K562 (cell line): Measurements from ENCODE around the gene MDK. TPM values are rescaled to one million over a fixed set of nuclear protein-coding genes. Genes with fewer than 3 reads are reported as not detected.

ENCODE experiments used
- MAFF ChIP-seq: IDR thresholded peaks from 2 replicates; pipeline ENCODE4 v1.6.1; 2012; ENCODE audit warnings: low read length, improper control_type of control experiment
- MEIS2 ChIP-seq: fragments of 450-650 bp; IDR thresholded peaks from 2 replicates; pipeline ENCODE4 v1.6.1; 2014; ENCODE audit warnings: mild to moderate bottlenecking; ENCODE audit not compliant: partially characterized antibody
- NR2C1 ChIP-seq, 2 experiments: fragments of 450-650 bp; IDR thresholded peaks; 2 replicates each; pipeline ENCODE4 v1.6.1; 2017; ENCODE audit warnings: mild to moderate bottlenecking in 2 of 2, antibody characterized with exemption in 1 of 2, inconsistent platforms in 1 of 2, missing compliant biosample characterization in 1 of 2, missing genetic modification characterization in 1 of 2
- NR2C2 ChIP-seq, 2 experiments: fragments of 200-800 bp in 1 of 2; sonication (Bioruptor generic) in 1 of 2; sonication (generic) in 1 of 2; formaldehyde crosslinking in 1 of 2; IDR thresholded peaks; 2 replicates each; pipeline versions ENCODE4 v1.6.1 to v1.8.0; 2016 to 2022; ENCODE audit warnings: mild to moderate bottlenecking in 1 of 2, missing compliant biosample characterization in 1 of 2, missing genetic modification characterization in 1 of 2, missing genetic modification reagents in 1 of 2
- polyA plus RNA-seq, 8 experiments: library from polyadenylated mRNA; depleted of rRNA in 4 of 8; stranded (reverse) in 5 of 8; unstranded in 3 of 8; fragments of >200 nt; fragmentation: Nextera tagmentation in 2 of 8; fragmentation: Illumina TruSeq in 1 of 8; extraction: Ambion mirVana in 2 of 8; extraction: Trizol in 1 of 8; gene quantifications; 2 replicates each; pipeline versions ENCODE4 v1.2.1 to v1.2.3, GENCODE V29; 2011 to 2014; ENCODE audit warnings: inconsistent platforms in 1 of 8, missing spikeins in 1 of 8
- total RNA-seq, 7 experiments: library from RNA; depleted of rRNA in 6 of 7; stranded (reverse); fragments of >200 nt in 6 of 7; fragmentation: Illumina TruSeq in 2 of 7; extraction: Trizol in 2 of 7; gene quantifications; 2 replicates each; pipeline versions ENCODE4 v1.2.1 to v1.2.3, GENCODE V29; 2011 to 2021; ENCODE audit warnings: low replicate concordance in 1 of 7
- TF ChIP-seq, protein P1 (sequence below), 3 experiments: fragments of 200-800 bp in 1 of 3; sonication (Bioruptor generic) in 1 of 3; sonication (generic) in 1 of 3; formaldehyde crosslinking in 1 of 3; IDR thresholded peaks; 2 replicates each; pipeline versions ENCODE4 v1.6.1 to v1.8.0; 2016 to 2022; ENCODE audit warnings: mild to moderate bottlenecking in 2 of 3, missing compliant biosample characterization in 2 of 3, missing genetic modification characterization in 2 of 3, missing genetic modification reagents in 1 of 3
- TF ChIP-seq, protein P2 (sequence below): fragments of 450-650 bp; formaldehyde crosslinking; IDR thresholded peaks from 2 replicates; pipeline ENCODE4 v1.4.0; 2020; ENCODE audit warnings: mild to moderate bottlenecking, moderate library complexity

MDK gene
- total and polyA plus RNA-seq, 9 of the 15 experiments (the other 6 are each of a cell fraction or from before 2014, with no cell fraction given) = 20.7 to 700 (median 350) TPM

DNA sequence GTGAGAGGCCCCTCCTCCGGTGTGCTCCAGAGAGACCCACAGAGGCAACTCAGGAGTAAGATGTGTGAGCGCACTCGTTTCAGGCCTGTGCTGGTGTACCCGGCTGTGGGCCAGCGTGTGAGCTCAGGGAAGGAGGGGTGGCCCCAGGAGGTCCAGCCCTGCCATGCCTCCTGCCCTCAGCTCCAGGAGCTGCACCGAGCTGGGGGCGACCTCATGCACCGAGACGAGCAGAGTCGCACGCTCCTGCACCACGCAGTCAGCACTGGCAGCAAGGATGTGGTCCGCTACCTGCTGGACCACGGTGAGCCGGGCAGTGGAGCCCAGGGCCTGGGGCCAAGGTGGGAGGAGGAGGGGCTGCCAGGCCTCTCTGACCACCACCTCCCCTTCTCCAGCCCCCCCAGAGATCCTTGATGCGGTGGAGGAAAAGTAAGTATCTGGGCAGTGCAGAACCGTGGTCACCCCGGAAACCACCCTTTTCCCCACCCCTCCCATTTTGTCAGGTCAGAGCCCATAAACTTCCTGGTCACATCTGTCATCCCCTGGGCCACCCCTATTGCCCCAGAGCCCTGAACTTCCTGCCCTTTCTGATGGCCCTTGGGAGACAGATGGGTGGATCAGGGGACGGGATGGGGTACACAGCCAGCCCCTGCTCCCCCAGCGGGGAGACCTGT, 2.5 kb upstream of the MDK start (continued):
- TF ChIP-seq, protein P1, sequence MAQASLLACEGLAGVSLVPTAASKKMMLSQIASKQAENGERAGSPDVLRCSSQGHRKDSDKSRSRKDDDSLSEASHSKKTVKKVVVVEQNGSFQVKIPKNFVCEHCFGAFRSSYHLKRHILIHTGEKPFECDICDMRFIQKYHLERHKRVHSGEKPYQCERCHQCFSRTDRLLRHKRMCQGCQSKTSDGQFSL (CRISPR knock-in tag; IDR thresholded peaks at IDR 0.05) = peak; percentile 32; the same call in 1 of the 2 replicates
- TF ChIP-seq, protein P1 (tag; IDR thresholded peaks at IDR 0.05) = no peak
- TF ChIP-seq, protein P2, sequence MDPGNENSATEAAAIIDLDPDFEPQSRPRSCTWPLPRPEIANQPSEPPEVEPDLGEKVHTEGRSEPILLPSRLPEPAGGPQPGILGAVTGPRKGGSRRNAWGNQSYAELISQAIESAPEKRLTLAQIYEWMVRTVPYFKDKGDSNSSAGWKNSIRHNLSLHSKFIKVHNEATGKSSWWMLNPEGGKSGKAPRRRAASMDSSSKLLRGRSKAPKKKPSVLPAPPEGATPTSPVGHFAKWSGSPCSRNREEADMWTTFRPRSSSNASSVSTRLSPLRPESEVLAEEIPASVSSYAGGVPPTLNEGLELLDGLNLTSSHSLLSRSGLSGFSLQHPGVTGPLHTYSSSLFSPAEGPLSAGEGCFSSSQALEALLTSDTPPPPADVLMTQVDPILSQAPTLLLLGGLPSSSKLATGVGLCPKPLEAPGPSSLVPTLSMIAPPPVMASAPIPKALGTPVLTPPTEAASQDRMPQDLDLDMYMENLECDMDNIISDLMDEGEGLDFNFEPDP (CRISPR knock-in tag) = no peak
- no peak for TF ChIP-seq NR2C1 (IDR thresholded peaks at IDR 0.05)
- TF ChIP-seq NR2C1 (tag; IDR thresholded peaks at IDR 0.05) = peak; percentile 56
- no peak for TF ChIP-seq NR2C2 (CRISPR knock-in tag; IDR thresholded peaks at IDR 0.05)
- peak; percentile 55 for TF ChIP-seq NR2C2 (tag; IDR thresholded peaks at IDR 0.05)
- peak; percentile 48 for TF ChIP-seq MEIS2
- TF ChIP-seq MAFF = no peak
